HG03442 (cell line): Measurements from ENCODE around the gene BACE2.
"Not testable (repeated sequence)": the region's sequence is repeated elsewhere in the genome, so short reads cannot be mapped to it uniquely, and the experiment has no call there.

ENCODE experiments used
- ATAC-seq: cut with Tn5 transposase; IDR thresholded peaks from one replicate; pipeline ENCODE4 v1.9.1; 2021; ENCODE audit warnings: mild to moderate bottlenecking, moderate library complexity; ENCODE audit not compliant: unreplicated experiment

Gene BACE2

DNA sequence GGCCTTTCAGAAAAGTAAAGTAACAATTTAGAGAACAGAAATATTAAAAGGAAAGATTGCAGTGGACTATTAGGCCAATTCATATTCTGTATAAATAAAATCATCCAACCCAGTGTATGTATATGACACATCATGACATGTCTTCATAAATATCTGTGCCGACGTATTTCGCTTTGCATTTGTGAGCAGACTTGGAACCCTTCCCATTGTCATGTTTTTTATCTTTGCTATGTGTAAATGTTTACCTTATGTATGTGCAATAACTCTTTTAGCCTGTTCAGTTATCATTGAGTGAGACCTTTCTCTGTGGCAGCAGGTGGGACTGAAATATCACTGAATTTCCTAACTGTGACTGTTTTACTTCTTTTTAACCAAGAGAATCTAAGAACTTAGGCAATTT, 90.7 kb downstream of the BACE2 start:
- no peak for ATAC-seq

- ATAC-seq, result no peak
Measured at GRCh38 chr21:41260428-41260827, 92.5 kb downstream of the BACE2 start.

DNA sequence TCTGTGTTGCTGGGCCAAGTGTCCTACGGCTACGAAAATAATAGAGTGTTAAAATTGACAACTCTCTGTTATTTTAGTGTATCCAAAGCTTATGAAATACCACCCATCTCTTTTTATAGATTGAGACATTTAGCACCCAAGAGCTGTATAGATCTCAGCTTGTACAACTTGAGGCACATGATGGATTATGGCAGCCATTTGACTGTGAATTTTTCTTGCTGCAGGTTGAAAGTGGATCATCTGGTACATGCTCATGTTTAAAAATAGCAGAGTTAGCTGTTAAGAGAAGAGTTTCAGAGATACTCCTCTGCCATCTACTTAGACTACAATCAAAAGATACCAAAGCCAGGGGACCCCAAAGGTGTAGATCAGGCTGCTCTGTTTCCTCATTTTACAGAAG, 99.4 kb downstream of the BACE2 start:
- no peak for ATAC-seq

DNA sequence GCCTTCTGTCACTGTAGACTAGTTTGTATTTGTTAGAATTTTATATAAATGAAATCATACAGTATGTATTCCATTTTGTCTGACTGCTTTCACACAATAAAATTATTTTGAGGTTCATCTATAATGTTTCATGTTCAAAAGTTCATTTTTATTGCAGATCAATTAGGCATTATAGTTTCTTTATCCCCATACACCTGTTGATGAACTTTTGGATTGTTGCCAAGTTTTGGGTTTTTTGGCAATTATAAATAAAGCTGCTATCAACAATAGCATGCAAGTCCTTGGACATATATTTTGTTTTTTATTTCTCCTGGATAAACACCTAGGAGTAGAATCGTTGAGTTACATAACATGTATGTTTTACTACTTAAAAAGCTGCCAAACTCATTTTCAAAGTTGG, 101.6 kb downstream of the BACE2 start:
- no peak for ATAC-seq

DNA sequence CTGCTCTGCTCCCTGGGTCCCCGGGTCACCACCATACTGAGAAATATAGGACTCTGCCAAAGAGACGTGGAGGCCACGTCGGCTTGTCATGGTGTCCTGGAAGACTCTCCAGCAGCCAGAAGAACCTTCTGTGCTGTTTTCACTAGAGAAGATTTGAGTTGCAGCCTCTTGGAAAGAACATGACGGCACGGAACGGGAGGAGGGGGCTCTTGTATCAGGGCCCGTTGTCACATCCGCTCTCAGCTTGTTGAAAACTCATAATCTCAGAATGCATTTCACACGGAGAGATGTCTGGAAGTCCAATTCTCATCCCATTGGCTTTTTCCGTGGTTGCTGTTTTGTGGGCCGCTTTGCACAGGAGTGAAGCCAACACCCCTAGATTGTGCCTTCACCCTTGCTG, 109.2 kb downstream of the BACE2 start:
- ATAC-seq, result no peak

- no peak for ATAC-seq
Measured at GRCh38 chr21:41277846-41278245, 109.9 kb downstream of the BACE2 start.

GRCh38 chr21:41280115-41280919, 112.4 kb downstream of the BACE2 start:
- ATAC-seq, result no peak

GRCh38 chr21:41282412-41282811, 114.5 kb downstream of the BACE2 start:
- ATAC-seq, result no peak

DNA sequence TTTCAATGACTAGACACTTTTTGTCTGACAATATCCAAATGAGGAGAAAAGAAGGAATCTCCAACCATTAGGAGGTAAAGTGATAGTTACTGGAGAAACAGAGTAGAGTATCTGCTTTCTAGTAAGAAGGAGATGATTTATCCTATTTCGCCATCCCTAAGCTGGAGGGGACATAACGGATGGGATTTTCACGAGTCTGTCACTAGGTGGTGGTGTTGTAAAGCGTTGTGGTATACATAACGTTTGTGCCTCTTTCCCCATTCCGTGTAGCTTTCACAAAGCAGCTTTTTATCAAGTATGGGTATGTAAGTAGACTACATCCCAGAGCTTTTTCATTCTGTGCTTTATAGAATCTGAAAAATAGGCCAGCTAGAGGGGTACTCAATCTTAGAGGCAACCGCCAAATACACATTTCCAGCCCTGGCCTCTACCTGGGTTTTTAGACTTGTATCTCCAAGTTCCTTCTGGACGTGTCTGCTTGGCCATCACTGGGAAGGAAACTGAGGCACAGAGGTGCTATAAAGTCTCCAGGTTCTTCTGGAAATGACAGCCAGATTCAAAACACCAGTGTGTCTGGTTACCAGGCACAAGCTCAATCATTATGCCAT, 115.4 kb downstream of the BACE2 start:
- ATAC-seq, result no peak

- no peak for ATAC-seq
Measured at GRCh38 chr21:41289431-41289830, 121.5 kb downstream of the BACE2 start.

DNA sequence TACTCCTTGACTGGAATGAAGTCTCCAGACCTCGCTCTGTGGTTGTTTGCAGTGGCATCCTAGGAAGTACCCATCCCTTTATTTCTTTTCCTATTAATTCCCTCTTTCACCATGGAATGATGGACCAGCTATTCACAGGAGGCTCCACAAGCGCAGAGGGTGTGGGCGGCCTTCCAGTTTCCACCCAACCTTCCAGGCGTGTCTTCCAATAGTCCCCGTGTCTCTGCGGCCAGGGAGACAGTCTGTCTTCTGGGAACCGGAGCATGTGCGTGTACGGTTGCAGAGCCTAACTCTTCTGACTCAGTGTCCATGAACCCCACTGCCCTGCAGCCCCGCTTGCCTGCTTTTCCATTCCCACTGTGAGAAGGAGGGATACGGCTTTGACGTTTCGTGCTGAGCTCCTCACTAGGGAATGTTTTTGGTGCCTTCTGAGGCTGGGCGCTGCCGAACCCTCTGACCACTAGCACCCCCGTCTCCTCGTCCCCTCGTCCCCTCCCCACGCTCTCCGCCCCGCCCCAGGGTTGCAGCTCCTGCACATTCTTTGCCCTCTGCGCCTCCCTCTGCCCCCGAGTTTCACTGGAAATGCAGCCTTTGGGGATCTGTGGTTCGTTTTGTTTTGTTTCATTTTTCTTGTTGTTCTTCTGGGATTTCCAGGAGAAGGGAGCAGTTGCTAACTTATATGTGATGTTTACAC, 122.3 kb downstream of the BACE2 start:
- ATAC-seq, result no peak

GRCh38 chr21:41294548-41295231, 126.7 kb downstream of the BACE2 start:
- no peak for ATAC-seq

- ATAC-seq, result no peak
Measured at GRCh38 chr21:41295721-41296254, 127.8 kb downstream of the BACE2 start.

- no peak for ATAC-seq
Measured at GRCh38 chr21:41302976-41303375, 135.0 kb downstream of the BACE2 start.

DNA sequence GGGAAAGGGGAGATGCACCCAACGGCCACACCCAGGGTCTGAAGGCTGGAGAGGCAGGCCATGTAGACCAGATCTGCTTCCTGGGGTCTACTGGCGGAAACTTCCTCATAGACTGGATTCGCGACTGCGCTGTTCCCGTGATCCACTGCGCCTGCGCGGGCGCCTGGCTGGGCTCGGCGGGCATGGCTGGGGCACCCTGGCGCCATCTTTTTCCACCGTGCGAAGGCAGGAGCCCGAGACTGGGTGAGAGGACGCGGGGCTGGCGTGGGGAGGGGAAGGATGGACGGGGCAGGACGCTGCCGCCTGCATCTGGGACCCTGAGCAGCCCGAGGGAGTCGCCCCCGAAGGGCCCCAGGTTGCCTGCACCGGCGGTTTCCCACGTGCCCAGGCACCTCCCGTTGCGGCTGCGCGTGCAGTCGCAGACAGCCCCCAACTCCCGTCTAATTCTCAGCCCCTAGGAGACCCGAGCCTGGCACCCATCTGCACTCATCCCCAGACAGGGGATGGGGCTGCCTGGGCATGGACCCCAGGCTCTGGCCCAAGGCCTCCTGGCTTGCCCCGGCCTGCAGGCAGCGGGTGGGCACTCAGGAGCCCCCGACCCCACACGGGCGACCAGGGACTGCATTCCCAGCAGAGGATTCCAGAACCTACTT, 136.2 kb downstream of the BACE2 start:
- no peak for ATAC-seq

- ATAC-seq, result no peak
Measured at GRCh38 chr21:41307219-41307618, 139.3 kb downstream of the BACE2 start.

GRCh38 chr21:41313285-41314164, 145.6 kb downstream of the BACE2 start:
- not testable (repeated sequence) for ATAC-seq

DNA sequence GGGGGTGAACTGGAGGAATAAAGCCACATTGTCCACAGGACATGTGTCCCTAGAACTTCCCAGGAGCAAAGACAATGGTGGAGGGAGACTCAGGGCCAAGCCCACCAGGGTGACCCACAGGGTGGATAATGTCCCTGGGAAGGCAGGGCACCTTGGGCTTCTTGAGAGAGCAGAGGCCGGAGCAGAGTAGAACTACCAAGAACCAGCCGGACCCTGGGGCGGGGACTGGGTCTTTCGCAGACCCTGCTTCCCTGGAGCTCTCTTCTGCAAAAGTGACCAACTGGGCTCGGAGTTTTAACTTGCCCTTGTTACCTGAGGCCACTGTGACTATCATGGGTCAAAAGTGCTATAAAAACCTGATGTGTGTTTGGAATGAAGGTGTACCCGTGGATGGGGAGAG, 147.8 kb downstream of the BACE2 start:
- ATAC-seq, result no peak

GRCh38 chr21:41316200-41317062, 148.5 kb downstream of the BACE2 start, which contains the start of gene FAM3B:
Gene FAM3B (plus strand): TSS chr21:41316801. CDS start chr21:41316880, 79 bp downstream.
- ATAC-seq, result no peak
